Astrocyte of the spinal cord (primary cell): Measurements from ENCODE around the gene ABHD8.

Experiments
- DNase-seq: peaks from one replicate; pipeline ENCODE4 v3.0.0; 2011; ENCODE audit warnings: low read depth, low spot score
- H3K4me3 ChIP-seq: 2 replicates; pipeline ENCODE4 v1.5.1; 2011; ENCODE audit warnings: low read depth, mild to moderate bottlenecking, low read length, moderate library complexity
- in situ Hi-C: cut with HindIII; loops from 2 replicates; pipeline ENCODE4 v1.10.0; 2017; ENCODE audit warnings: low sequenced_read_pairs
- TF ChIP-seq, protein P1 (sequence below): IDR thresholded peaks from 2 replicates; pipeline ENCODE4 v1.5.1; 2012; ENCODE audit warnings: low read depth, mild to moderate bottlenecking, low read length, inconsistent platforms

The ABHD8 gene

DNA sequence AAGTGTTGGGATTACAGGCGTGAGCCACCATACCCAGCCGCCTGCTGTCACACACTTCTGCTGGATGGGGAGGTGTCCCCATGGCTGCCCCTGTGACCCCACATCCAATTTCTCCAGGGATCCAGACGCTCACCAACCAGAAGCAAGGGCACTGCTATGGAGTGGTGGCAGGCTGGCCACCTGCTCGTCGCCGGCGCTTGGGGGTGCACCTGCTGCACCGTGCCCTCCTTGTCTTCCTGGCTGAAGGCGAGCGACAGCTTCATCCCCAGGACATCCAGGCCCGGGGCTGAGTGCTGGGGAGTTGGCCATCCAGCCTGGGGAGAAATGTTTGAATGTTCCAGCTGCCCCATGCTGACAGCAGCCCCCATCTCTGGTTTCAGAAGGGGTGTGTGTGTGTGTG lies 17.0 kb downstream of the ABHD8 start:
- no peak overlapping the region for H3K4me3 ChIP-seq
- no peak for DNase-seq
- in situ Hi-C loops, result no loop called here
- TF ChIP-seq, protein P1, sequence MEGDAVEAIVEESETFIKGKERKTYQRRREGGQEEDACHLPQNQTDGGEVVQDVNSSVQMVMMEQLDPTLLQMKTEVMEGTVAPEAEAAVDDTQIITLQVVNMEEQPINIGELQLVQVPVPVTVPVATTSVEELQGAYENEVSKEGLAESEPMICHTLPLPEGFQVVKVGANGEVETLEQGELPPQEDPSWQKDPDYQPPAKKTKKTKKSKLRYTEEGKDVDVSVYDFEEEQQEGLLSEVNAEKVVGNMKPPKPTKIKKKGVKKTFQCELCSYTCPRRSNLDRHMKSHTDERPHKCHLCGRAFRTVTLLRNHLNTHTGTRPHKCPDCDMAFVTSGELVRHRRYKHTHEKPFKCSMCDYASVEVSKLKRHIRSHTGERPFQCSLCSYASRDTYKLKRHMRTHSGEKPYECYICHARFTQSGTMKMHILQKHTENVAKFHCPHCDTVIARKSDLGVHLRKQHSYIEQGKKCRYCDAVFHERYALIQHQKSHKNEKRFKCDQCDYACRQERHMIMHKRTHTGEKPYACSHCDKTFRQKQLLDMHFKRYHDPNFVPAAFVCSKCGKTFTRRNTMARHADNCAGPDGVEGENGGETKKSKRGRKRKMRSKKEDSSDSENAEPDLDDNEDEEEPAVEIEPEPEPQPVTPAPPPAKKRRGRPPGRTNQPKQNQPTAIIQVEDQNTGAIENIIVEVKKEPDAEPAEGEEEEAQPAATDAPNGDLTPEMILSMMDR, result no peak

DNA sequence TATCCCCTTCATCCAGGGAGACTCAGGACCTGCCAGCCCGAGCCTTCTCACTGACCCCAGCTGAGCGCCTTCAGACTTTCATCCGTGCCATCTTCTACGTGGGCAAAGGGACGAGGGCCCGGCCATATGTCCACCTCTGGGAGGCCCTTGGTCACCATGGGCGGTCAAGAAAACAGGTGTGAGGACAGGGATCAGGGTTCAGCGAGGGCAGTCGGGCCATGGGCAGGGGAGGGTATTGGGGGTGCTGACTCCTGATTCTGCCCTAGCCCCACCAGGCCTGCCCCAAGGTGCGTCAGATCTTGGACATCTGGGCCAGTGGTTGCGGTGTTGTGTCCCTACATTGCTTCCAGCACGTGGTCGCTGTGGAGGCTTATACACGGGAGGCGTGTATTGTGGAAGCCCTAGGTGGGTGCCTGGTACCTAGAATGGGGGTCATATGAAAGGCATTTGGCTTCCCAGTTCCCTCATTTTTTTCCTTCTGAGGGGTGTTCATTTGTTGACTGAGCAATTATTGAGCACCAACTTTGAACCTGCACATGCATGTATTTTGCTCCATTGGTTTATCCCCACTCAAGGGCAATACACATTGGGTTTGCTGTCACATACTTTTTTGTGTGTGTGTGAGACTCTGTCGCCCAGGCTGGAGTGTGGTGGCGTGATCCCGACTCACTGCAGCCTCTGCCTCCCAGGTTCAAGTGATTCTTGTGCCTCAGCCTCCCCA lies 17.6 kb downstream of the ABHD8 start:
- no peak overlapping the region for H3K4me3 ChIP-seq
- in situ Hi-C loops, result no loop called here
- DNase-seq, result no peak
- TF ChIP-seq, protein P1, result no peak

DNA sequence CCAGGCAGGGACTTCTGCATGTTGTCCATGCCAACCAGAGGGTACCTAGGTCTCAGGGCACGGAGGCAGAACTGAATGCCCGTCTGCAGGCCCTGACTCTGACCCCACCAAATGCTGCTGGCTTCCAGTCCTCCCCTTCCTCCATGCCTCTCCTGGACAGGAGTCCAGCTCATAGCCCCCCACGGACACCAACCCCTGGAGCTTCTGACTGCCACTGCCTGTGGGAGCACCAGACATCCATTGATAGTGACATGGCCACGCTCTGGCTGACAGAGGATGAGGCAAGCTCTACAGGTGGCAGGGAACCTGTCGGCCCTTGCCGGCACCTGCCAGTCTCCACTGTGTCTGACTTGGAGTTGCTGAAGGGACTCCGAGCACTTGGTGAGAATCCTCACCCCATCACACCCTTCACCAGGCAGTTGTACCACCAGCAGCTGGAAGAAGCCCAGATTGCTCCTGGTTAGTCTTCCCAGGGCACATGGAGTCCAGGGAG lies 19.7 kb downstream of the ABHD8 start:
- DNase-seq, result no peak
- no peak overlapping the region for H3K4me3 ChIP-seq
- TF ChIP-seq, protein P1, result no peak
- in situ Hi-C loops, result no loop called here

DNA sequence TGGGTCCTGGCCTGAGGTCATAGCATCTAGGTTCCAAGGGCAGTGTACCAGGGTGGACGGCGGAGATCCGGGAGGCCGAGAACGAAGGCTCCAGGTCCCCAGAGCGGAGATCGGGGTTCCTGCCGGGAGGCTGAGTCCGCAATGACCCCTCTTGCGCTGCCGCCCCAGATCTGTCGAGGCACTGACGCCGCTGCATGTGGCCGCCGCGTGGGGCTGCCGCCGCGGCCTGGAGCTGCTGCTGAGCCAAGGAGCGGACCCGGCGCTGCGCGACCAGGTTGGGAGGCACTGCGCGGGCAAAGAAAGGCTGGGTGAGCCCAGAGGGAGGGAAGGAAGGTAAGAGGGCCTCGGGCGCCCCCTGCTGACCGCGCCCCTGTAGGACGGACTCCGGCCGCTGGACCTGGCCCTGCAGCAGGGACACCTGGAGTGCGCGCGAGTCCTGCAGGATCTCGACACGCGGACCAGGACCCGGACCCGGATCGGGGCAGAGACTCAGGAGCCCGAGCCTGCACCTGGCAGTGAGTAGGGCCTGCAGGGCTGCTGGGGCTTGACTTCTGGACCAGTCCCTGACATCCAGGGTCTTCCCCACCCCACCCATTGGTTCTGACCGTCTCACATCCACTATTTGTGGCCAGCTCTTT lies 20.6 kb downstream of the ABHD8 start:
- peak overlapping the region; percentile 25 for H3K4me3 ChIP-seq
- DNase-seq, result peak; percentile 65
- in situ Hi-C loops, result no loop called here
- TF ChIP-seq, protein P1, result peak; percentile 92

DNA sequence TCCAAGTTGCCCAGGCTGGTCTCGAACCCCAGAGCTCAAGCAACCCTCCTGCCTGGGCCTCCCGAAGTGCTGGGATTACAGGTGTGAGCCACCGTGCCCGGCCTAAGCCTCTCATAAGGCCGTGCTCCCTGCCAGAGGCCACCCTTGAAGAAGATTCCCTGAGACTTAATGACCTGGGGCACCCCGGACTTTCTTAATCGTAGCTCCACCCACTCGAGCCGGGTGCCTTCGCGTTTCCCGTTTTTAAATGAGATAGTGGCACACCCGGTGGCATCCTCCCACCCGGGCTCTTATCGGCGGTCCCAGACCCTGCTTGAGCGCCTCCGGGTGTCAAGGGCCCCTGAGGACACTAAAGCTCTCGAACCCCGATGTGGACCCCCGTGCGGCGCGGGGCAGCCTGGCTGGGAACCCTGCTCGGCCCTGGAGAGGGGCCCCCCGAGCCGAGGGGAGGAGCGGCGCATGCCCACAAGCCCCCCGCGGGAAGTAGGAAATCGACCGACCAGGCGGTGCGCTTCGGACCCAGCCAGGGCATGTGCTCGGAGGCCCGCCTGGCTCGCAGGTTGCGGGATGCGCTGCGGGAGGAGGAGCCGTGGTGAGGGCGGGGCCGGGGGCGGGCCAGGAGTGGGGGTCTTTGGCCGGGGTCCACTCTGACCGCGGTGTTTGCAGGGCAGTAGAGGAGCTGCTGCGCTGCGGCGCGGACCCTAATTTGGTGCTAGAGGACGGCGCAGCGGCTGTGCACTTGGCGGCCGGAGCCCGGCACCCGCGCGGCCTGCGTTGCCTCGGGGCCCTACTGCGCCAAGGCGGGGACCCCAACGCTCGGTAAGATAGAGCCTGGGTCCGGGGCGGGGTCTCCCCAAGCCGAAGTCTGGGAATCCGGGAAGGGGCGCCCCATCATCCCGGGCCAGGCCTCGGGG lies 21.6 kb downstream of the ABHD8 start, which contains the start of gene ANKLE1:
Gene ANKLE1, plus strand, starts transcription at position 511 of the 914 bp plus-strand sequence. Its CDS starts 20 bp downstream, at position 531.
- TF ChIP-seq, protein P1, result no peak
- no peak for DNase-seq
- peak within 1 kb of the TSS; percentile 25 for H3K4me3 ChIP-seq
- in situ Hi-C loops, result no loop called here

DNA sequence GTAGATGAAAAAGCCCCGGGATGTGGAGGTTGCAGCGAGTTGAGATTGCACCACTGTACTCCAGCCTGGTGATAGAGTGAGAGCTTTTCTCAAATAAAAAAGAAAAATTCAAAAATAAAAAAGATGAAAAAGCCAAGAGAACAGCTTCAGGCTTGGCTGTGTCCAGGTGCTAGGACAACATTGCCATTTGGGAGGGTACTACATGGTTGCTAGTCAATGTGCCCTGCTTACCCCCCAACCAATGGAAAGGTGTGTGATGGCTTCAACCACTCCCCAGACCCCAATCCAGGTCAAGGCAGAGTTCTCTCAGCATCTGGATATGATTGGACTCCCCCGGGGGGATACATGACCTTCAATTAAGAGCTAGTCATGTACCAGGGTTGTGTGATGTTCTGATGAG lies 23.8 kb downstream of the ABHD8 start:
- no peak for DNase-seq
- TF ChIP-seq, protein P1, result no peak
- in situ Hi-C loops, result no loop called here
- no peak overlapping the region for H3K4me3 ChIP-seq
